HG03442 (cell line): ENCODE measurements around the gene TSPAN1.
"Not testable (repeated sequence)": the region's sequence is repeated elsewhere in the genome, so short reads cannot be mapped to it uniquely, and the experiment has no call there.

Source experiments
- ATAC-seq: cut with Tn5 transposase; IDR thresholded peaks from one replicate; pipeline ENCODE4 v1.9.1; 2021; ENCODE audit warnings: mild to moderate bottlenecking, moderate library complexity; ENCODE audit not compliant: unreplicated experiment

TSPAN1 gene

GRCh38 chr1:46215504-46215903, 40.6 kb downstream of the TSPAN1 start:
- ATAC-seq = no peak

GRCh38 chr1:46218443-46218842, 43.6 kb downstream of the TSPAN1 start:
- no peak for ATAC-seq

- no peak for ATAC-seq
Measured at GRCh38 chr1:46219551-46220520, 44.9 kb downstream of the TSPAN1 start.

- ATAC-seq = no peak
Measured at GRCh38 chr1:46220808-46221207, 45.9 kb downstream of the TSPAN1 start.

- ATAC-seq = no peak
Measured at GRCh38 chr1:46221749-46222148, 46.9 kb downstream of the TSPAN1 start.

- not testable (repeated sequence) for ATAC-seq
Measured at GRCh38 chr1:46223055-46223454, 48.2 kb downstream of the TSPAN1 start.

- no peak for ATAC-seq
Measured at GRCh38 chr1:46223472-46223943, 48.6 kb downstream of the TSPAN1 start.

GRCh38 chr1:46224966-46225365, 50.1 kb downstream of the TSPAN1 start:
- no peak for ATAC-seq

- not testable (repeated sequence) for ATAC-seq
Measured at GRCh38 chr1:46231231-46231630, 56.3 kb downstream of the TSPAN1 start.
